ENCODE results near the gene PTPRM.

Gene PTPRM

DNA sequence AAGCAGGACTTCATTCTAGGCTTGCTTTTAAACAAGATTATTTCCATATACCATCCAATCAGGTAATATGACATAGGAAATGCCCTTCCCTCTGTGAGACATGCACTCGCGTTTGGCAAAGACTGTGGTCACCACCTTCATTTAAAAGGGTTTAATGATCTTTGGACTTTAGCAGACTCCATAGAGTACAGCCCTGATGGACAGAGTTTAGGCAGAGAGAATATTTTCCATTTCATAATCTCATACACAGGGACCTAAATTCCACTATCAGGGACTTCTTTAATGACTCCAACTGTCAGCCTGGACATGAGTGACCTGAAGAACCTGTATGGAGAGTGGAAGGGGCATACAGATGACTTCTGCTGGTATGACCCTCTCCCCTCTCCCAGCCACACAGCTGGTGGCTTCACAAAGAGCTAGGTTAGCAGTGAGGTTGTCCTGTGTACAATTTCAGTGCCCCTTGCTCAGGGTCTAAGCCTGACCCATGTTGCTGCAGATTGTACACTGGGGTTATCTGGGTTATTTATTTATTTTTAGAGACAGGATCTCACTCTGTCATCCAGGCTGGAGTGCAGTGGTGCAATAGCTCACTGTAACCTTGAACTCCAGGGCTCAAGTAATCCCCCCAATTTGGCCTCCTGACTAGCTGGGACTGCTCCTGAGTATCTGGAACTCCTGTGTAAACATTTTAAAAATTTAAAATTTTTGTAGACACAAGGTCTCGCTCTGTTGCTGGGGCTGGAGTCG, 59.2 kb downstream of the PTPRM start:
- Histone ChIP-seq H3K4me2 (ENCODE audit: low read length) (no peak overlapping the region), H3K9me3 (ENCODE audit: control insufficient read depth, insufficient read depth, low read length) (no peaks in the 10 kb centered on the region), H3K36me3 (ENCODE audit: control insufficient read depth, low read length) (no peaks in the 10 kb centered on the region), H3K9me2 (replicated peaks; ENCODE audit: control insufficient read depth, low read length) (no peaks in the 10 kb centered on the region), H4K20me1 (ENCODE audit: control insufficient read depth, insufficient read depth, low read depth, low read length) (no peaks in the 10 kb centered on the region), H3K4me3 (ENCODE audit: low read length) (no peak overlapping the region), H3K27ac (ENCODE audit: low read depth, low read length) (no peak overlapping the region), H3F3A (ENCODE audit: control insufficient read depth, insufficient read depth) (no peaks in the 10 kb centered on the region), H3K4me1 (ENCODE audit: control insufficient read depth, low read length) (no peaks in the 10 kb centered on the region), H3K27me3 (ENCODE audit: control insufficient read depth, low read length) (no peaks in the 10 kb centered on the region), H3K79me2 (ENCODE audit: control insufficient read depth, low read length) (no peaks in the 10 kb centered on the region)
- TF ChIP-seq EZH2phosphoT487 (IDR thresholded peaks at IDR 0.05; ENCODE audit: borderline replicate concordance, low read length), result no peak
- TF ChIP-seq, protein P1, sequence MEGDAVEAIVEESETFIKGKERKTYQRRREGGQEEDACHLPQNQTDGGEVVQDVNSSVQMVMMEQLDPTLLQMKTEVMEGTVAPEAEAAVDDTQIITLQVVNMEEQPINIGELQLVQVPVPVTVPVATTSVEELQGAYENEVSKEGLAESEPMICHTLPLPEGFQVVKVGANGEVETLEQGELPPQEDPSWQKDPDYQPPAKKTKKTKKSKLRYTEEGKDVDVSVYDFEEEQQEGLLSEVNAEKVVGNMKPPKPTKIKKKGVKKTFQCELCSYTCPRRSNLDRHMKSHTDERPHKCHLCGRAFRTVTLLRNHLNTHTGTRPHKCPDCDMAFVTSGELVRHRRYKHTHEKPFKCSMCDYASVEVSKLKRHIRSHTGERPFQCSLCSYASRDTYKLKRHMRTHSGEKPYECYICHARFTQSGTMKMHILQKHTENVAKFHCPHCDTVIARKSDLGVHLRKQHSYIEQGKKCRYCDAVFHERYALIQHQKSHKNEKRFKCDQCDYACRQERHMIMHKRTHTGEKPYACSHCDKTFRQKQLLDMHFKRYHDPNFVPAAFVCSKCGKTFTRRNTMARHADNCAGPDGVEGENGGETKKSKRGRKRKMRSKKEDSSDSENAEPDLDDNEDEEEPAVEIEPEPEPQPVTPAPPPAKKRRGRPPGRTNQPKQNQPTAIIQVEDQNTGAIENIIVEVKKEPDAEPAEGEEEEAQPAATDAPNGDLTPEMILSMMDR (IDR thresholded peaks at IDR 0.05; ENCODE audit: low read depth, low read length, poor library complexity, severe bottlenecking), result no peak

DNA sequence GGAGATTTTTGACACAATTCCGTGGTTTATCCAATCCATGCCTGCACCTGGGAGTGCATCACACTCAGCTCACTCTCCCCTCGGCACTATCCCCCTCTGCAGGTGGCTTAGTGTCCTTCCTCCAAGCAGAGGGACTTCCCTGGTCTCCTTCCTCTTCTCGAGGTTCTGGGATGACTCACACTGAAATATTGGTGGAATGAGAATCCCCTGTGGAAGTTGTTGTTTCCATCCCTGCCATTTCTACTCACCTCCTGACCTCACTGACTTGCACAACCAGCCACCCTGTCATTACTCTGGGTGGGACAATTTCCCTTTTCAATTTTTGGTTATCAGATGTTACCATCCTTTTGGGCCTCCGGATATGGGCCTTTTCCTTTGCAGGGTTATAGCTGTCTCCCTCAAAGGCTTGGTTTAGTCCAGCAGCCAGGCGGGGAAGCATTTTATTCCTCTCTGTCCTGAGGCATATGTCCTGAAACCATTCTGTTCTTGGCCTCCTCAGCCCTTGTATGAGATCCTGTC, 59.9 kb downstream of the PTPRM start:
- Histone ChIP-seq H3K4me1 (ENCODE audit: control insufficient read depth, low read length) (no peaks in the 10 kb centered on the region), H3K4me2 (ENCODE audit: low read length) (no peak overlapping the region), H3K79me2 (ENCODE audit: control insufficient read depth, low read length) (no peaks in the 10 kb centered on the region), H4K20me1 (ENCODE audit: control insufficient read depth, insufficient read depth, low read depth, low read length) (no peaks in the 10 kb centered on the region), H3K4me3 (ENCODE audit: low read length) (no peak overlapping the region), H3K9me2 (replicated peaks; ENCODE audit: control insufficient read depth, low read length) (no peaks in the 10 kb centered on the region), H3K27me3 (ENCODE audit: control insufficient read depth, low read length) (no peaks in the 10 kb centered on the region), H3K9me3 (ENCODE audit: control insufficient read depth, insufficient read depth, low read length) (no peaks in the 10 kb centered on the region), H3K36me3 (ENCODE audit: control insufficient read depth, low read length) (no peaks in the 10 kb centered on the region), H3F3A (ENCODE audit: control insufficient read depth, insufficient read depth) (no peaks in the 10 kb centered on the region), H3K27ac (ENCODE audit: low read depth, low read length) (no peak overlapping the region)
- TF ChIP-seq EZH2phosphoT487 (IDR thresholded peaks at IDR 0.05; ENCODE audit: borderline replicate concordance, low read length), result no peak
- TF ChIP-seq, protein P1 (IDR thresholded peaks at IDR 0.05; ENCODE audit: low read depth, low read length, poor library complexity, severe bottlenecking), result no peak

DNA sequence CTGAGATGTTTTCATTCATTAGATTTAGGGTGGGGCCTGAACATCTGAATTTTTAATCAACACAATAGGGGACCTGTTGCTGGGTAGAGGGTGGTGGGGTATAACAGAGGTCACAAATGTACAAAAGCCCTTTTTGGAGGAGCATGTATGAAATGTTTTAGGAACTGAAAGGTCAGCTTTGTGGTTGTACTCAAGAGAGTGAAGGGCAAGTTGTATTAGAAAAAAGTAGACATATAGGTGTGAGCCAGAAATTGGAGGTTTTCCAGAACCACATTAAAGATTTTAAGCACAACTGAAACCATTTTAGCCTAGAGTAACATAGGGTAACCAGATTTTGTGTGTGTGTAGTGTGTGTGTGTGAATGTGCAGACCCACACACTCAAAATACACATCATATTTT, 62.3 kb downstream of the PTPRM start:
- Histone ChIP-seq H3K27ac (ENCODE audit: low read depth, low read length) (no peak overlapping the region), H3K9me2 (replicated peaks; ENCODE audit: control insufficient read depth, low read length) (no peaks in the 10 kb centered on the region), H3K4me2 (ENCODE audit: low read length) (no peak overlapping the region), H3K27me3 (ENCODE audit: control insufficient read depth, low read length) (no peaks in the 10 kb centered on the region), H3K36me3 (ENCODE audit: control insufficient read depth, low read length) (no peaks in the 10 kb centered on the region), H3K9me3 (ENCODE audit: control insufficient read depth, insufficient read depth, low read length) (no peaks in the 10 kb centered on the region), H4K20me1 (ENCODE audit: control insufficient read depth, insufficient read depth, low read depth, low read length) (no peaks in the 10 kb centered on the region), H3K4me3 (ENCODE audit: low read length) (no peak overlapping the region), H3F3A (ENCODE audit: control insufficient read depth, insufficient read depth) (no peaks in the 10 kb centered on the region), H3K4me1 (ENCODE audit: control insufficient read depth, low read length) (no peaks in the 10 kb centered on the region), H3K79me2 (ENCODE audit: control insufficient read depth, low read length) (no peaks in the 10 kb centered on the region)
- no peak for TF ChIP-seq EZH2phosphoT487 (IDR thresholded peaks at IDR 0.05; ENCODE audit: borderline replicate concordance, low read length)
- TF ChIP-seq, protein P1 (IDR thresholded peaks at IDR 0.05; ENCODE audit: low read depth, low read length, poor library complexity, severe bottlenecking), result no peak
